Measurements from ENCODE around the gene PTPRR. TPM values are rescaled to one million over a fixed set of nuclear protein-coding genes. Genes with fewer than 3 reads are reported as not detected.

PTPRR gene
- total RNA-seq, 1 donor from 2014 or later: 1.4 TPM

- Mint-ChIP-seq H3K27ac (ENCODE audit: unreplicated experiment) (peak overlapping the region; percentile 96), H3K27me3 (ENCODE audit: low read depth, unreplicated experiment) (no peaks in the 10 kb centered on the region), H3K36me3 (ENCODE audit: low read depth, unreplicated experiment) (peaks cover 2% of the 10 kb centered on the region), H3K4me3 (ENCODE audit: unreplicated experiment) (peak overlapping the region; percentile 35), H3K9me3 (ENCODE audit: unreplicated experiment) (peaks cover 3% of the 10 kb centered on the region), H3K4me1 (ENCODE audit: low read depth, unreplicated experiment) (peaks cover 37% of the 10 kb centered on the region)
- Histone ChIP-seq H4K20me1 (ENCODE audit: insufficient read depth, low read length) (no peaks in the 10 kb centered on the region), H2AFZ (ENCODE audit: low read depth, low read length) (no peak overlapping the region), H3K9ac (ENCODE audit: low read length) (peak overlapping the region; percentile 61), H3K4me1 (ENCODE audit: insufficient read depth, low read length) (peaks cover 33% of the 10 kb centered on the region), H3K27me3 (ENCODE audit: insufficient read depth, low read length) (no peaks in the 10 kb centered on the region), H3K79me2 (ENCODE audit: insufficient read depth, low read length) (no peaks in the 10 kb centered on the region), H3K4me3 (ENCODE audit: insufficient read depth, low read depth, low read length) (no peak overlapping the region), H3K9me3 (ENCODE audit: insufficient read depth, low read depth, low read length) (no peaks in the 10 kb centered on the region), H3K36me3 (ENCODE audit: insufficient read depth, low read length) (no peaks in the 10 kb centered on the region), H3K4me2 (ENCODE audit: low read length) (peak overlapping the region; percentile 60), H3K27ac (ENCODE audit: low read depth, low read length) (peak overlapping the region; percentile 98)
- no peak for TF ChIP-seq CTCF (IDR thresholded peaks at IDR 0.05; ENCODE audit: insufficient read depth, low read depth, low read length)
- TF ChIP-seq EZH2 (IDR thresholded peaks at IDR 0.05; ENCODE audit: insufficient read depth, low read length): no peak
- DNase-seq (ENCODE audit: low read depth): peak; percentile 99
- FAIRE-seq: peak; percentile 65
Measured at GRCh38 chr12:70660620-70661219, 259.8 kb downstream of the PTPRR start.

GRCh38 chr12:70660002-70660604, 260.4 kb downstream of the PTPRR start:
- DNase-seq (ENCODE audit: low read depth) (no peak), FAIRE-seq (peak; percentile 41)
- peak overlapping the region; percentile 98 for H3K27ac ChIP-seq (ENCODE audit: low read depth, low read length)
- Mint-ChIP-seq H3K9me3 (ENCODE audit: unreplicated experiment) (peaks cover 3% of the 10 kb centered on the region), H3K4me3 (ENCODE audit: unreplicated experiment) (no peak overlapping the region), H3K4me1 (ENCODE audit: low read depth, unreplicated experiment) (peaks cover 37% of the 10 kb centered on the region), H3K27ac (ENCODE audit: unreplicated experiment) (peak overlapping the region; percentile 96), H3K36me3 (ENCODE audit: low read depth, unreplicated experiment) (peaks cover 2% of the 10 kb centered on the region), H3K27me3 (ENCODE audit: low read depth, unreplicated experiment) (no peaks in the 10 kb centered on the region)
- H3K79me2 ChIP-seq (ENCODE audit: insufficient read depth, low read length): no peaks in the 10 kb centered on the region
- no peaks in the 10 kb centered on the region for H3K27me3 ChIP-seq (ENCODE audit: insufficient read depth, low read length)
- H3K9ac ChIP-seq (ENCODE audit: low read length): peak overlapping the region; percentile 61
- H3K4me3 ChIP-seq (ENCODE audit: insufficient read depth, low read depth, low read length): no peak overlapping the region
- no peak for TF ChIP-seq EZH2 (IDR thresholded peaks at IDR 0.05; ENCODE audit: insufficient read depth, low read length)
- TF ChIP-seq CTCF (IDR thresholded peaks at IDR 0.05; ENCODE audit: insufficient read depth, low read depth, low read length): no peak
- no peaks in the 10 kb centered on the region for H3K9me3 ChIP-seq (ENCODE audit: insufficient read depth, low read depth, low read length)
- peak overlapping the region; percentile 60 for H3K4me2 ChIP-seq (ENCODE audit: low read length)
- no peaks in the 10 kb centered on the region for H4K20me1 ChIP-seq (ENCODE audit: insufficient read depth, low read length)
- H3K36me3 ChIP-seq (ENCODE audit: insufficient read depth, low read length): no peaks in the 10 kb centered on the region
- H2AFZ ChIP-seq (ENCODE audit: low read depth, low read length): no peak overlapping the region
- H3K4me1 ChIP-seq (ENCODE audit: insufficient read depth, low read length): peaks cover 33% of the 10 kb centered on the region

- no peak for DNase-seq (ENCODE audit: low read depth)
- no peak for FAIRE-seq
- no peaks in the 10 kb centered on the region for H3K36me3 ChIP-seq (ENCODE audit: insufficient read depth, low read length)
- no peaks in the 10 kb centered on the region for H3K79me2 ChIP-seq (ENCODE audit: insufficient read depth, low read length)
- TF ChIP-seq CTCF (IDR thresholded peaks at IDR 0.05; ENCODE audit: insufficient read depth, low read depth, low read length) (no peak), EZH2 (IDR thresholded peaks at IDR 0.05; ENCODE audit: insufficient read depth, low read length) (no peak)
- peaks cover 27% of the 10 kb centered on the region for H3K4me1 ChIP-seq (ENCODE audit: insufficient read depth, low read length)
- H3K27ac ChIP-seq (ENCODE audit: low read depth, low read length): no peak overlapping the region
- peak overlapping the region; percentile 69 for H3K27ac Mint-ChIP-seq (ENCODE audit: unreplicated experiment)
- no peaks in the 10 kb centered on the region for H4K20me1 ChIP-seq (ENCODE audit: insufficient read depth, low read length)
- no peaks in the 10 kb centered on the region for H3K9me3 ChIP-seq (ENCODE audit: insufficient read depth, low read depth, low read length)
- H3K4me1 Mint-ChIP-seq (ENCODE audit: low read depth, unreplicated experiment): peaks cover 30% of the 10 kb centered on the region
- no peaks in the 10 kb centered on the region for H3K27me3 ChIP-seq (ENCODE audit: insufficient read depth, low read length)
- H3K27me3 Mint-ChIP-seq (ENCODE audit: low read depth, unreplicated experiment): no peaks in the 10 kb centered on the region
- H3K36me3 Mint-ChIP-seq (ENCODE audit: low read depth, unreplicated experiment): peaks cover 2% of the 10 kb centered on the region
- H3K4me3 Mint-ChIP-seq (ENCODE audit: unreplicated experiment): no peak overlapping the region
- H3K9ac ChIP-seq (ENCODE audit: low read length): no peak overlapping the region
- peaks cover 3% of the 10 kb centered on the region for H3K9me3 Mint-ChIP-seq (ENCODE audit: unreplicated experiment)
- H3K4me2 ChIP-seq (ENCODE audit: low read length): no peak overlapping the region
- no peak overlapping the region for H2AFZ ChIP-seq (ENCODE audit: low read depth, low read length)
- H3K4me3 ChIP-seq (ENCODE audit: insufficient read depth, low read depth, low read length): no peak overlapping the region
Measured at GRCh38 chr12:70659077-70659606, 261.4 kb downstream of the PTPRR start.
